ENCODE data around the gene HIVEP3.

HIVEP3 gene

DNA sequence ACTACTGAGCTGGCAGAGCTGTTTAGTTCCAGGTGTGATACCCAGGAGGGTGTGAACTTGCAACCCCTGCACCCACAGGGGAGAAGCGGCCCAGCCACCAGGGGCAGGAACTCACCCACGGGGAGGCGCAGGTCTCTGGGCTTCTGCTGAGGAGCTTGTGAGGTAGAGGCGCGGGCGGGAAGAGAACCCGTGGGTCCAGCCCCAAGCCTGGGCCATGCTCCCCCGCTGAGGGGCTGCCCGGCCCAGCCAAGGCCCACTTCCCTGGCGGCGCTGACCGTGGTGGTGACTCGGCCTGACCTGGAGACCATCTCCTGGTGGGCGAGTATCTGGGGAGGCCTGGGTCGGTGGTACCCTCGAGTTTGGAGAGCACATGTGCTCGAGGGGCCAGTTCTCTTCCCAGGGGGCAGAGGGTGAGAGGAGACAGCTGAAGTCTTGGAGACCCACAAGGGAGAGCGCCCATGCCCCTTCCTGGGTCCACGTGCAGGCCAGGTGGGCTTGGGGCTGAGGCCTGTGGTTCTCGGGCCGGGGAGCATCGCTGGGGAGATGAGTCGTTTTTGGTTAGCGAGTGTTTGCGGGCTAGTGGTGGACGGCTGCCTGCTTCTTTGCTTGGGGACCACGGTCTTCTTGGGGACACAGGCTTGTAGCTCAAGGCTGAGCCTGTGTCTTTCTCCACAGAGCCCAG lies 405.9 kb downstream of the HIVEP3 start:
- Histone ChIP-seq H3K27ac (replicated peaks) (no peak overlapping the region), H3K4me3 (replicated peaks; ENCODE audit: insufficient read depth, low read length) (no peak overlapping the region), H3K27me3 (ENCODE audit: insufficient read depth, poor library complexity, severe bottlenecking) (no peaks in the 10 kb centered on the region)
- TF ChIP-seq, protein P1, sequence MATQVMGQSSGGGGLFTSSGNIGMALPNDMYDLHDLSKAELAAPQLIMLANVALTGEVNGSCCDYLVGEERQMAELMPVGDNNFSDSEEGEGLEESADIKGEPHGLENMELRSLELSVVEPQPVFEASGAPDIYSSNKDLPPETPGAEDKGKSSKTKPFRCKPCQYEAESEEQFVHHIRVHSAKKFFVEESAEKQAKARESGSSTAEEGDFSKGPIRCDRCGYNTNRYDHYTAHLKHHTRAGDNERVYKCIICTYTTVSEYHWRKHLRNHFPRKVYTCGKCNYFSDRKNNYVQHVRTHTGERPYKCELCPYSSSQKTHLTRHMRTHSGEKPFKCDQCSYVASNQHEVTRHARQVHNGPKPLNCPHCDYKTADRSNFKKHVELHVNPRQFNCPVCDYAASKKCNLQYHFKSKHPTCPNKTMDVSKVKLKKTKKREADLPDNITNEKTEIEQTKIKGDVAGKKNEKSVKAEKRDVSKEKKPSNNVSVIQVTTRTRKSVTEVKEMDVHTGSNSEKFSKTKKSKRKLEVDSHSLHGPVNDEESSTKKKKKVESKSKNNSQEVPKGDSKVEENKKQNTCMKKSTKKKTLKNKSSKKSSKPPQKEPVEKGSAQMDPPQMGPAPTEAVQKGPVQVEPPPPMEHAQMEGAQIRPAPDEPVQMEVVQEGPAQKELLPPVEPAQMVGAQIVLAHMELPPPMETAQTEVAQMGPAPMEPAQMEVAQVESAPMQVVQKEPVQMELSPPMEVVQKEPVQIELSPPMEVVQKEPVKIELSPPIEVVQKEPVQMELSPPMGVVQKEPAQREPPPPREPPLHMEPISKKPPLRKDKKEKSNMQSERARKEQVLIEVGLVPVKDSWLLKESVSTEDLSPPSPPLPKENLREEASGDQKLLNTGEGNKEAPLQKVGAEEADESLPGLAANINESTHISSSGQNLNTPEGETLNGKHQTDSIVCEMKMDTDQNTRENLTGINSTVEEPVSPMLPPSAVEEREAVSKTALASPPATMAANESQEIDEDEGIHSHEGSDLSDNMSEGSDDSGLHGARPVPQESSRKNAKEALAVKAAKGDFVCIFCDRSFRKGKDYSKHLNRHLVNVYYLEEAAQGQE (IDR thresholded peaks at IDR 0.05; ENCODE audit: insufficient replicate concordance, low read depth): no peak
- TF ChIP-seq, protein P2, sequence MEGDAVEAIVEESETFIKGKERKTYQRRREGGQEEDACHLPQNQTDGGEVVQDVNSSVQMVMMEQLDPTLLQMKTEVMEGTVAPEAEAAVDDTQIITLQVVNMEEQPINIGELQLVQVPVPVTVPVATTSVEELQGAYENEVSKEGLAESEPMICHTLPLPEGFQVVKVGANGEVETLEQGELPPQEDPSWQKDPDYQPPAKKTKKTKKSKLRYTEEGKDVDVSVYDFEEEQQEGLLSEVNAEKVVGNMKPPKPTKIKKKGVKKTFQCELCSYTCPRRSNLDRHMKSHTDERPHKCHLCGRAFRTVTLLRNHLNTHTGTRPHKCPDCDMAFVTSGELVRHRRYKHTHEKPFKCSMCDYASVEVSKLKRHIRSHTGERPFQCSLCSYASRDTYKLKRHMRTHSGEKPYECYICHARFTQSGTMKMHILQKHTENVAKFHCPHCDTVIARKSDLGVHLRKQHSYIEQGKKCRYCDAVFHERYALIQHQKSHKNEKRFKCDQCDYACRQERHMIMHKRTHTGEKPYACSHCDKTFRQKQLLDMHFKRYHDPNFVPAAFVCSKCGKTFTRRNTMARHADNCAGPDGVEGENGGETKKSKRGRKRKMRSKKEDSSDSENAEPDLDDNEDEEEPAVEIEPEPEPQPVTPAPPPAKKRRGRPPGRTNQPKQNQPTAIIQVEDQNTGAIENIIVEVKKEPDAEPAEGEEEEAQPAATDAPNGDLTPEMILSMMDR (IDR thresholded peaks at IDR 0.05; ENCODE audit: insufficient read depth, low read length): no peak
- TF ChIP-seq POLR2AphosphoS5 (IDR thresholded peaks at IDR 0.05; ENCODE audit: low read depth) (no peak), GABPA (IDR thresholded peaks at IDR 0.05; ENCODE audit: low read depth) (no peak), SPI1 (IDR thresholded peaks at IDR 0.05; ENCODE audit: borderline replicate concordance, low read depth) (no peak)
- no peak for DNase-seq (ENCODE audit: low read depth in 1 of 2, low spot score in 1 of 2)

DNA sequence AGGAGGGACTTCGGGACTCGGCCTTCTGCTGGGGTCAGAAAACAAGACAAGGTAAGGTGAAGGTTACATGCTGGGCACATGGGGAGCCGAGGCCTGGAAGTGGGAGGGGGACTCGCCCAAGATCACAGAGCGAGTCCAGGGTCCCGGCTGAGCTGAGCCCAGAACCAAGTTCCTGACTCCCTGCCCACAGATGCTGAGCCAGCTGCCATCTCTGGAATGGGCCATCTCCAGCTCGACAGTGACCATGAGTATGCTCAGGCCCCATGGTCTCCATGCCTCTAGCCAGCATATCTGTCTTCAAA lies 407.5 kb downstream of the HIVEP3 start:
- no peak for TF ChIP-seq GABPA (IDR thresholded peaks at IDR 0.05; ENCODE audit: low read depth)
- no peak for TF ChIP-seq POLR2AphosphoS5 (IDR thresholded peaks at IDR 0.05; ENCODE audit: low read depth)
- TF ChIP-seq, protein P1 (IDR thresholded peaks at IDR 0.05; ENCODE audit: insufficient replicate concordance, low read depth): no peak
- TF ChIP-seq SPI1 (IDR thresholded peaks at IDR 0.05; ENCODE audit: borderline replicate concordance, low read depth): no peak
- TF ChIP-seq, protein P2 (IDR thresholded peaks at IDR 0.05; ENCODE audit: insufficient read depth, low read length): no peak
- DNase-seq (ENCODE audit: low read depth in 1 of 2, low spot score in 1 of 2): no peak
- H3K27me3 ChIP-seq (ENCODE audit: insufficient read depth, poor library complexity, severe bottlenecking): no peaks in the 10 kb centered on the region
- H3K27ac ChIP-seq (replicated peaks): no peak overlapping the region
- H3K4me3 ChIP-seq (replicated peaks; ENCODE audit: insufficient read depth, low read length): no peak overlapping the region

DNA sequence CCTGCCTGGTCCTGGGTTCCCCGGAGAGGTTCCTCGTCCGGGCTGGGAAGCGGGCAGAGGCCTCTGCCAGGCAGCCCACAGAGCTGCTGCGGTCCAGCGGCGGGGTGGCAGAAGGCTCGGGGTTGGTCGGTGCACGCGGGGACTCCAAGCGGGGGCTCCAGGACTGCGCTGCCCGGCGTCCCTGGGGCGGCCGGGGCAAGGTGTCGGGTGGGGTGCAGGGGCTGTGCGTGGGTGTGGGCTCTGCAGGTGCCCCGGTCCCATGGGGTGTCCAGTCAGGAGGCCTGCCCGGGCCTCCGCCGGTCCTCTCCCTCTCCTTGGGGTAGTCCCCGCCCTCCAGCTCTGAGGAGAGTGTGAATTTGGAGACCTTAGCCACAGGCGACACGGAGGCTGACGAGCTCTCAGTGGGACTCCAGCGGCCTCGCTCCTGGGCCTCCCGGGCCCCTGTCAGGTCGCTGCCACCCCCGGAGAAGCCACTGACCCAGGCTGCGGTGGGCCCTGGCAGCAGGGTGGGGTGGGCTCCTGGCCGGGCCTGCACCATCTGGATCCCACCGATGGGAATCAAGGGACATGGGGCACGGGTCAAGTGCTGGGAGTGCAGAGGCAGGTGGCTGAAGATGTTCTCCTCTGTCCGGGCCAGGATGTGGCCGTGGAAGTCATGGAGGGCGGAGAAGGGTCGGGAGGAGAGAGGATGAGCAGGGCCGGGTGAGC lies 408.0 kb downstream of the HIVEP3 start:
- TF ChIP-seq, protein P2 (IDR thresholded peaks at IDR 0.05; ENCODE audit: insufficient read depth, low read length): no peak
- TF ChIP-seq GABPA (IDR thresholded peaks at IDR 0.05; ENCODE audit: low read depth) (no peak), SPI1 (IDR thresholded peaks at IDR 0.05; ENCODE audit: borderline replicate concordance, low read depth) (no peak)
- TF ChIP-seq, protein P1 (IDR thresholded peaks at IDR 0.05; ENCODE audit: insufficient replicate concordance, low read depth): no peak
- no peak for DNase-seq (ENCODE audit: low read depth in 1 of 2, low spot score in 1 of 2)
- Histone ChIP-seq H3K4me3 (replicated peaks; ENCODE audit: insufficient read depth, low read length) (no peak overlapping the region), H3K27ac (replicated peaks) (no peak overlapping the region), H3K27me3 (ENCODE audit: insufficient read depth, poor library complexity, severe bottlenecking) (no peaks in the 10 kb centered on the region)
